Body of pancreas (tissue), 4 donors: ENCODE data around the gene SLC19A3.
"Not testable (repeated sequence)": the region's sequence is repeated elsewhere in the genome, so short reads cannot be mapped to it uniquely, and the experiment has no call there.

Source experiments
- CTCF ChIP-seq, 7 experiments: fragments of 450-650 bp in 4 of 7; fragments of 200-600 bp in 3 of 7; sonication (generic) in 3 of 7; IDR thresholded peaks; one replicate each; pipeline ENCODE4 v1.5.1; 2016 to 2019; ENCODE audit warnings: antibody characterized with exemption in 7 of 7
- POLR2A ChIP-seq, 3 donors: fragments of 450-650 bp; IDR thresholded peaks; one replicate each; pipeline ENCODE4 v1.6.1; 2016; ENCODE audit warnings: antibody characterized with exemption in 3 of 3, mild to moderate bottlenecking in 2 of 3

GRCh38 chr2:227740705-227741104, 22.9 kb upstream of the SLC19A3 start:
- not testable (repeated sequence) for TF ChIP-seq CTCF, POLR2A (IDR thresholded peaks at IDR 0.05)
